Lower lobe of right lung (tissue), 2 donors: ENCODE results near the gene PRR30. TPM values are rescaled to one million over a fixed set of nuclear protein-coding genes. Genes with fewer than 3 reads are reported as not detected.

ENCODE experiments used
- ATAC-seq, 2 donors: fragments of 200-7000 bp; cut with Tn5 transposase; one replicate each; pipeline ENCODE4 v1.9.1; 2020 to 2022; ENCODE audit warnings: mild to moderate bottlenecking in 2 of 2, moderate library complexity in 2 of 2
- DNase-seq: peaks from one replicate; pipeline ENCODE4 v3.0.0-alpha.2; 2020
- H3K27ac ChIP-seq: fragments of 200-600 bp; one replicate; pipeline ENCODE4 v1.8.0; 2022
- H3K27me3 ChIP-seq: fragments of 200-600 bp; one replicate; pipeline ENCODE4 v1.8.0; 2022; ENCODE audit warnings: low read depth
- H3K36me3 ChIP-seq: fragments of 200-600 bp; one replicate; pipeline ENCODE4 v1.8.0; 2022; ENCODE audit warnings: mild to moderate bottlenecking
- H3K4me1 ChIP-seq: fragments of 200-600 bp; one replicate; pipeline ENCODE4 v1.8.0; 2022
- H3K4me3 ChIP-seq: fragments of 200-600 bp; one replicate; pipeline ENCODE4 v1.8.0; 2022; ENCODE audit warnings: mild to moderate bottlenecking
- H3K9me3 ChIP-seq: fragments of 200-600 bp; one replicate; pipeline ENCODE4 v1.8.0; 2022
- CTCF ChIP-seq: fragments of 200-600 bp; IDR thresholded peaks from one replicate; pipeline ENCODE4 v1.8.0; 2022; ENCODE audit warnings: antibody characterized with exemption, mild to moderate bottlenecking
- intact Hi-C: fragments of 100-400 bp; cut with DNase I; formaldehyde crosslinking; loops from one replicate; pipeline ENCODE4 v1.11.0; 2022
- total RNA-seq: library from RNA; stranded (reverse); fragmentation: NEBNext Ultra II Directional; extraction: Animal tissue kit (Norgen Biotek cat#: 25700); gene quantifications from one replicate; pipeline ENCODE4 v1.2.1, GENCODE V29; 2021
- donor health status: DM: no; HTN: yes; CAD: no; lungs with severe emphysema.

Gene PRR30
- total RNA-seq, 1 donor from 2014 or later = not detected

GRCh38 chr2:27159271-27159670 lies 20.1 kb upstream of the PRR30 start:
- TF ChIP-seq CTCF = no peak
- Histone ChIP-seq H3K27me3 (no peaks in the 10 kb centered on the region), H3K36me3 (no peaks in the 10 kb centered on the region), H3K4me3 (no peak overlapping the region), H3K4me1 (no peaks in the 10 kb centered on the region), H3K9me3 (no peaks in the 10 kb centered on the region), H3K27ac (no peak overlapping the region)
- intact Hi-C loops = no loop called here
- ATAC-seq = peak in 1 of 2 donors; percentile 18
- no peak for DNase-seq

DNA sequence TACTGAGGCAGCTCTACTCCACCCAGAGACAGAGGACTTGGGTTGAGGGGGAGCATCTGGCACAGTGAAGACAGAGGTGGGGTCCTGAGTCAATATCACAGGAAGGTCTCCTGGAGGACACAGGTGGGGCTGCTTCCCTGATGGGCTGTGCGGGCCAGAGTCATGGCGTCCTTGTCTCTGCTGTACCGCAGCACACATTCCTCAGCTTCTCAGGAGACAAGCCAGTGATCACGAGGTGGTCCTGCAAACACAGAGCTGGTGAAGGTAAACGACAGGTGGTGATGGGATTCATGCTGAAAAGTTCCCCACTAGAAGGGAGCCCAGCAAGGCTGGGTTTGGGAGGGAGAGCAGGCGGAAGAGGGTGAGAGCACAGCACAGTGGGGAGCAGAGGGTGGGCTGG lies 19.3 kb upstream of the PRR30 start:
- no peaks in the 10 kb centered on the region for H3K36me3 ChIP-seq
- H3K4me3 ChIP-seq = no peak overlapping the region
- TF ChIP-seq CTCF = no peak
- no peaks in the 10 kb centered on the region for H3K9me3 ChIP-seq
- no peaks in the 10 kb centered on the region for H3K27me3 ChIP-seq
- no peak overlapping the region for H3K27ac ChIP-seq
- no peak for ATAC-seq
- intact Hi-C loops = no loop called here
- no peaks in the 10 kb centered on the region for H3K4me1 ChIP-seq
- DNase-seq = no peak

- Histone ChIP-seq H3K9me3 (no peaks in the 10 kb centered on the region), H3K27me3 (no peaks in the 10 kb centered on the region), H3K4me3 (no peak overlapping the region), H3K4me1 (no peaks in the 10 kb centered on the region), H3K36me3 (no peaks in the 10 kb centered on the region), H3K27ac (no peak overlapping the region)
- no peak for DNase-seq
- ATAC-seq = no peak
- intact Hi-C loops = no loop called here
- no peak for TF ChIP-seq CTCF
Measured at GRCh38 chr2:27155069-27155520, 15.9 kb upstream of the PRR30 start.

DNA sequence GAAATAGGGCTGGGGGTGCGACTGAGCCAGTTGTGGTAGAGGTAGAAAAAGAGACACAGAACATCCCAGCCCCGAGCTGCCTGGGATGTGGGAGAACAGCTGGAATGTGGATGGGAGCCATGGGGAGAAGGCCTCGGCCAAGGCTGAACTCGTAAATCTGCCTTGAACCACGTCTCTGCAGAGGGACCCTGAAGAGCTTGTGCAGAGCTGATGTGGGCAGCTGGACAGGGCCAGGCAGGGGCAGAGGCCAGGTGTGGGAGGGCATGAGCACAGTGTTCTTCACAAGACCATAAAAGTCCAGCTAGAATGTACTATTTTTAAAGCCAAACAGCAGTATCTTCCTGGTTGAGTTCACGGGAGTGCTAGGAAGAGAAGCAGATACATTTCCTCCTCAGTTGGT lies 15.3 kb upstream of the PRR30 start:
- Histone ChIP-seq H3K4me3 (no peak overlapping the region), H3K9me3 (no peaks in the 10 kb centered on the region), H3K4me1 (no peaks in the 10 kb centered on the region), H3K36me3 (no peaks in the 10 kb centered on the region), H3K27me3 (no peaks in the 10 kb centered on the region), H3K27ac (no peak overlapping the region)
- DNase-seq (no peak), ATAC-seq (no peak)
- intact Hi-C loops = no loop called here
- TF ChIP-seq CTCF = no peak

DNA sequence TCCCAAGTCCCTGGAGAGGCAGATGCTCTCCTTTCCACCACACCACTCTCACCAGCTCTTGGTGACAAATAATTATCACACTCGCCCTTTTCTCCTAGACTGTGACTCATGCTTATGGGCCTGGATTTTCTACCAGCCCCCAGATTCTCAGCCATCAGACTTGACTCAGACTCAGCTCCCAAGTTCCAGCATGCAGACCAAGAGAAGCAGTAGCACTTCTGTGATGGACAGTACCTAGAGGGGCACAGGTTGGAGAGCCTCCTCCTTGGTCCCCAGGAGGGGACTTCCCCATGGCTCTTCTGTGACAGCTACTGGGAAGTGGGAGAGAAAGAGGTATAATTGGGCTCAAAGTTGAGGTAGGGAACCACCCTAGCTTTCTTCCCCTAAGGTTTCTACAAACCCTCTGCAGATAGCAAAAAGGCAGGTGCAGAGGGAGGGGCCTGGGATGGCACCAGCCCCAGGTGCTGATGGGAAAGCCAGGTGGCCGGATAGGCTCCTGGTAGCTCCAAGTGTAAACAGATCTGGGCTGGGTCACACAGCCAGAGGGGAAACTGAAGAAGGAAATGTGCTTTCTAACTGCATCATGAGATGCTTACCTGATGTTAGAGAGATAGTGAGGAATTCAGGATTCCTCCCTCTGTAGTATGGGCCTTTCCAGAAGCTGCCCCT lies 13.7 kb upstream of the PRR30 start:
- no peak overlapping the region for H3K27ac ChIP-seq
- no peaks in the 10 kb centered on the region for H3K9me3 ChIP-seq
- ATAC-seq (no peak), DNase-seq (no peak)
- no peak for TF ChIP-seq CTCF
- no peak overlapping the region for H3K4me3 ChIP-seq
- peaks cover 5% of the 10 kb centered on the region for H3K27me3 ChIP-seq
- no peaks in the 10 kb centered on the region for H3K4me1 ChIP-seq
- intact Hi-C loops = no loop called here
- H3K36me3 ChIP-seq = no peaks in the 10 kb centered on the region
